H9 (cell line): ENCODE data around the gene ZKSCAN2. TPM values are rescaled to one million over a fixed set of nuclear protein-coding genes. Genes with fewer than 3 reads are reported as not detected.

ENCODE experiments used
- DNase-seq: peaks from one replicate; pipeline ENCODE4 v3.0.0-alpha.2; 2017
- H2AFZ ChIP-seq: one replicate; pipeline ENCODE4 v1.6.1; 2013; ENCODE audit warnings: mild to moderate bottlenecking, low read length, control low read depth, moderate library complexity
- H2AK5ac ChIP-seq: 2 replicates; pipeline ENCODE4 v1.6.1; 2013; ENCODE audit warnings: low read length, control low read depth, mixed read lengths; ENCODE audit not compliant: insufficient read length
- H2BK120ac ChIP-seq: one replicate; pipeline ENCODE4 v1.6.1; 2013; ENCODE audit warnings: low read depth, mild to moderate bottlenecking, low read length, control low read depth, inconsistent platforms; ENCODE audit not compliant: poor library complexity, severe bottlenecking
- H2BK12ac ChIP-seq: 2 replicates; pipeline ENCODE4 v1.6.1; 2013; ENCODE audit warnings: low read length, control low read depth, mixed read lengths, low read depth; ENCODE audit not compliant: insufficient read length
- H2BK15ac ChIP-seq: 2 replicates; pipeline ENCODE4 v1.6.1; 2013; ENCODE audit warnings: low read depth, low read length, control low read depth
- H2BK20ac ChIP-seq: one replicate; pipeline ENCODE4 v1.6.1; 2013; ENCODE audit warnings: low read depth, mild to moderate bottlenecking, low read length, control low read depth, inconsistent platforms; ENCODE audit not compliant: poor library complexity, severe bottlenecking
- H2BK5ac ChIP-seq: 2 replicates; pipeline ENCODE4 v1.6.1; 2013; ENCODE audit warnings: low read length, control low read depth, mixed read lengths; ENCODE audit not compliant: insufficient read length
- H3K14ac ChIP-seq: 2 replicates; pipeline ENCODE4 v1.6.1; 2013; ENCODE audit warnings: low read length, control low read depth; ENCODE audit not compliant: insufficient read depth
- H3K18ac ChIP-seq: 2 replicates; pipeline ENCODE4 v1.6.1; 2013; ENCODE audit warnings: low read depth, mild to moderate bottlenecking, mixed read lengths, low read length, control low read depth; ENCODE audit not compliant: insufficient read length
- H3K23ac ChIP-seq: 2 replicates; pipeline ENCODE4 v1.6.1; 2013; ENCODE audit warnings: low read length, control low read depth, mixed read lengths, low read depth; ENCODE audit not compliant: insufficient read length
- H3K23me2 ChIP-seq: 2 replicates; pipeline ENCODE4 v1.6.1; 2013; ENCODE audit warnings: low read depth, mild to moderate bottlenecking, mixed read lengths, low read length, control low read depth; ENCODE audit not compliant: insufficient read length, poor library complexity, severe bottlenecking
- H3K27ac ChIP-seq: 2 replicates; pipeline ENCODE4 v1.5.1; 2013; ENCODE audit warnings: low read length, control low read depth, mixed read lengths, low read depth; ENCODE audit not compliant: insufficient read length
- H3K27me3 ChIP-seq: 2 replicates; pipeline ENCODE4 v1.6.1; 2013; ENCODE audit warnings: low read length, control low read depth, inconsistent platforms; ENCODE audit not compliant: insufficient read depth
- H3K4ac ChIP-seq: 2 replicates; pipeline ENCODE4 v1.6.1; 2013; ENCODE audit warnings: low read depth, mild to moderate bottlenecking, control low read depth, inconsistent platforms, low read length, moderate library complexity
- H3K4me1 ChIP-seq: 2 replicates; pipeline ENCODE4 v1.6.1; 2013; ENCODE audit warnings: low read length, control low read depth, inconsistent platforms; ENCODE audit not compliant: insufficient read depth
- H3K4me2 ChIP-seq: 2 replicates; pipeline ENCODE4 v1.6.1; 2013; ENCODE audit warnings: low read length, control low read depth, mixed read lengths; ENCODE audit not compliant: insufficient read length, insufficient read depth
- H3K56ac ChIP-seq: 2 replicates; pipeline ENCODE4 v1.6.1; 2013; ENCODE audit warnings: low read depth, mild to moderate bottlenecking, mixed read lengths, low read length, control low read depth; ENCODE audit not compliant: insufficient read length
- H3K79me1 ChIP-seq: 2 replicates; pipeline ENCODE4 v1.6.1; 2013; ENCODE audit warnings: low read depth, mild to moderate bottlenecking, moderate library complexity, low read length, control low read depth, inconsistent platforms; ENCODE audit not compliant: insufficient read depth, poor library complexity, severe bottlenecking
- H3K79me2 ChIP-seq: 2 replicates; pipeline ENCODE4 v1.6.1; 2013; ENCODE audit warnings: low read length, control low read depth, inconsistent platforms; ENCODE audit not compliant: insufficient read depth
- H3K9ac ChIP-seq: 2 replicates; pipeline ENCODE4 v1.6.1; 2013; ENCODE audit warnings: low read length, control low read depth, mixed read lengths; ENCODE audit not compliant: insufficient read length; ENCODE audit errors: extremely low read depth
- H3K9me3 ChIP-seq: one replicate; pipeline ENCODE4 v1.6.1; 2013; ENCODE audit warnings: low read depth, low read length, inconsistent platforms; ENCODE audit not compliant: control insufficient read depth
- H3T11ph ChIP-seq: one replicate; pipeline ENCODE4 v1.6.1; 2013; ENCODE audit warnings: mild to moderate bottlenecking, low read length, control low read depth, inconsistent platforms
- H4K20me1 ChIP-seq: one replicate; pipeline ENCODE4 v1.6.1; 2013; ENCODE audit not compliant: control insufficient read depth, insufficient read length, insufficient read depth
- H4K5ac ChIP-seq: 2 replicates; pipeline ENCODE4 v1.6.1; 2013; ENCODE audit warnings: low read depth, mild to moderate bottlenecking, mixed read lengths, low read length, control low read depth; ENCODE audit not compliant: insufficient read length
- H4K8ac ChIP-seq: replicated peaks from 2 replicates; pipeline ENCODE4 v1.6.1; 2013; ENCODE audit warnings: low read length, control low read depth, mixed read lengths, low read depth; ENCODE audit not compliant: insufficient read length
- H4K91ac ChIP-seq: 2 replicates; pipeline ENCODE4 v1.6.1; 2013; ENCODE audit warnings: low read depth, mild to moderate bottlenecking, moderate library complexity, mixed read lengths, low read length, control low read depth; ENCODE audit not compliant: insufficient read length
- H3K27ac Mint-ChIP-seq, 3 experiments: 2 replicates in 2 of 3; 3 replicates in 1 of 3; pipeline ENCODE4 v1.8.0; 2020 to 2021; ENCODE audit warnings: mixed read lengths in 3 of 3, mild to moderate bottlenecking in 1 of 3, moderate library complexity in 1 of 3
- H3K27me3 Mint-ChIP-seq: 2 replicates; pipeline ENCODE4 v1.8.0; 2021; ENCODE audit warnings: low read depth, mild to moderate bottlenecking, moderate library complexity, mixed read lengths
- H3K36me3 Mint-ChIP-seq, 3 experiments: 2 replicates in 2 of 3; 3 replicates in 1 of 3; pipeline ENCODE4 v1.8.0; 2020 to 2021; ENCODE audit warnings: low read depth in 3 of 3, mixed read lengths in 3 of 3; ENCODE audit not compliant: insufficient read depth in 1 of 3
- H3K4me1 Mint-ChIP-seq, 2 experiments: 2 replicates each; pipeline ENCODE4 v1.8.0; 2020; ENCODE audit warnings: mixed read lengths in 2 of 2
- H3K4me3 Mint-ChIP-seq, 2 experiments: 2 replicates in 1 of 2; 3 replicates in 1 of 2; pipeline ENCODE4 v1.8.0; 2020 to 2021; ENCODE audit warnings: mild to moderate bottlenecking in 2 of 2, mixed read lengths in 2 of 2, moderate library complexity in 1 of 2
- H3K9me3 Mint-ChIP-seq, 2 experiments: 2 replicates in 1 of 2; 3 replicates in 1 of 2; pipeline ENCODE4 v1.8.0; 2020; ENCODE audit warnings: mild to moderate bottlenecking in 2 of 2, mixed read lengths in 2 of 2, moderate library complexity in 1 of 2
- CTCF ChIP-seq: fragments of 200-600 bp; sonication (generic); conservative IDR thresholded peaks from 3 replicates; pipeline ENCODE4 v1.8.0; 2021; ENCODE audit warnings: antibody characterized with exemption, mild to moderate bottlenecking
- WGBS: extraction: QIAGEN DNeasy Blood & Tissue Kit; methylation state at CpG from one replicate; pipeline ENCODE4 v1.1.7; 2013; ENCODE audit warnings: missing lambda C conversion rate, low lambda C conversion rate, mixed read lengths; ENCODE audit not compliant: insufficient read length; ENCODE audit errors: extremely low coverage; 5-methylcytosine and 5-hydroxymethylcytosine counted together
- total RNA-seq: library from RNA; stranded (reverse); gene quantifications from 2 replicates; pipeline ENCODE4 v1.2.1, GENCODE V29; 2021

ZKSCAN2 gene
- total RNA-seq, 1 experiment from 2014 or later = 16.5 TPM

GRCh38 chr16:25257956-25258860 lies 563 bp upstream of the ZKSCAN2 start:
- Mint-ChIP-seq H3K4me1 (peaks cover 27 to 28% of the 10 kb centered on the region in 2 experiments), H3K9me3 (no peaks in the 10 kb centered on the region), H3K36me3 (peaks cover 11 to 33% (median 30%) of the 10 kb centered on the region in 3 experiments; a peak in 6 of 7 replicates), H3K27ac (peak overlapping the region; percentile 95 to 100 (median 99)), H3K4me3 (peak overlapping the region; percentile 86 to 89), H3K27me3 (no peaks in the 10 kb centered on the region)
- no peak overlapping the region for H2AK5ac ChIP-seq
- H2BK5ac ChIP-seq = no peak overlapping the region
- no peak overlapping the region for H2BK20ac ChIP-seq
- H3K23ac ChIP-seq = no peak overlapping the region
- no peaks in the 10 kb centered on the region for H3K9me3 ChIP-seq
- no CpG with 5 or more reads among the region's 58 CpGs for WGBS
- H3K23me2 ChIP-seq = peaks cover 12% of the 10 kb centered on the region
- peaks cover 13% of the 10 kb centered on the region; the same call in 1 of the 2 replicates for H3K79me2 ChIP-seq
- H4K5ac ChIP-seq = no peak overlapping the region
- no peak overlapping the region; the same call in 1 of the 2 replicates for H3K4ac ChIP-seq
- H3K27me3 ChIP-seq = no peaks in the 10 kb centered on the region
- peak overlapping the region; percentile 77 for H3K27ac ChIP-seq
- H2BK120ac ChIP-seq = peak overlapping the region; percentile 94
- H3K4me1 ChIP-seq = no peaks in the 10 kb centered on the region
- H4K20me1 ChIP-seq = no peaks in the 10 kb centered on the region
- no peak overlapping the region for H4K8ac ChIP-seq
- H3T11ph ChIP-seq = no peak overlapping the region
- H2BK12ac ChIP-seq = no peak overlapping the region
- H4K91ac ChIP-seq = no peak overlapping the region
- H2BK15ac ChIP-seq = no peak overlapping the region
- H2AFZ ChIP-seq = no peak overlapping the region
- H3K9ac ChIP-seq = peak overlapping the region; percentile 89
- H3K18ac ChIP-seq = peak overlapping the region; percentile 90
- H3K79me1 ChIP-seq = peaks cover 11% of the 10 kb centered on the region
- peak overlapping the region; percentile 95 for H3K14ac ChIP-seq
- TF ChIP-seq CTCF = no peak
- no peak overlapping the region for H3K56ac ChIP-seq
- H3K4me2 ChIP-seq = peak overlapping the region; percentile 96
- DNase-seq = peak; percentile 89
